DMS 273 (cell line): Measurements from ENCODE around the gene SLC5A4.
"Not testable (repeated sequence)": the region's sequence is repeated elsewhere in the genome, so short reads cannot be mapped to it uniquely, and the experiment has no call there.

Experiments used
- DNase-seq: peaks from one replicate; lab custom pipeline; 2025; ENCODE audit not compliant: unreplicated experiment; lab: John Stamatoyannopoulos, UW

SLC5A4 gene

DNA sequence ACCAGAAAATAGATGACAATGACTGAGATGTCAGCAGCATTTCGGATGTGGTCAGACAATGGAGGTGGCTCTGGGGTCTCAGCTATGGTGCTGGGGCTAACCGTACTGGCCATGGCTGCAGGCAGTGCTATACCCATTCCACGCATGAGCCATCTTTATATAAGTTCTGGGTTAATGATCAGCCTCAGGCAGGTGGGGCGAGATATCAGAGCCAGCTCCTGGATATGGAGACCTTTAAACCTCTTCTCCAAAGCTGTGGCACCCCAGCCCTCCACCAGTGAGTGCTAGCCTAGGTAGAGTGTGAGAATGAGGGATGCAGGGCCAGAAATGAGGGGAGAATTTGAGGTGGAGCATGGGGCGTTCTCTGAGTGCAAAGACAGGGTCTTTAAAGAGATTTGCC is at the start of gene SLC5A4:
SLC5A4 (minus strand) TSS at position 131 of the 400 bp plus-strand sequence; CDS start at position 113, 18 bp downstream.
- DNase-seq, result no peak

DNA sequence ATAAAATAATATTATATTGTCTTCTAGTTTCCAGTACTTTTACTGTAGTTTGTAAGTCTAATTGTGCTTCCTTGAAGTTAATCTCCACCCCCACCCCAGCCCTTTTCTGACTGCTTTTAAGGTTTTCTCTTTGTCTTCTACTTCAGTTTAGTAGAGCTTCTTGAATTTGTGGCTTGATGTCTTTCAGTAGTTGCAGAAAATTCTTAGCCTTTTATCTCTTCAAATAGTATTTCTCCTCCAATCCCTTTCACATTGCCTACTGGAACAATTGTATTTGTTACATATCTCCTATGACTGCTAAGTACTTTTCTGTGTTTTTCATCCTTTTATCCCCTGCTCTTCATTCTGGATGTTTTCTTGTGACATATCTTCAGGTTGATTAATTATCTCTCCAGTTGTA is 38.8 kb upstream of the SLC5A4 start:
- DNase-seq, result not testable (repeated sequence)

DNA sequence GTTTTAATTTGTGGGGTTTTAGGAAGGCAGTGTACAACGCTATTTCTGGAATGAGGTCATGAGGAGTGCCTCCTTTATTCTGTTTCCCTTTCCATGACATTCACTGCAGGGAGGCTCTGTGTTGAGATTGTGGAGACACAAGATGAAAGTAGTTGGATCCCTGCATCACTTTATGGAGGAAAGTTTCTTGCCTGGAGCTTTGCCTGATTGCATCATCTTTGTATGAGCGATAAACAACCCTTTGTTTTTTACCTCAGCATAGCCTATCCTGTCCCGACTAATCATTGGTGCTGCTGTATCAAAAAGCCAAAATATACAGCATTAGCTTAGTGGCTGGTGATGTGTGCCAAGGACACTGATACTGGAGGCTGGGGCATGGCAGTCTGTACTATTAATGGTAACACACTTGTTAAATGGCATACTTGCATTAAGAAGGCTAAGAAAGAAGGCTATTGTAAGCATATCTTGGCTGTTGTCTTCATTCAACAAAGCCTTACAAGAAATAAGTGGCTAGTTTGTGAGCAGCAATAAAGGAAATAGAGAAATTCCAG is 31.2 kb upstream of the SLC5A4 start:
- DNase-seq, result no peak

DNA sequence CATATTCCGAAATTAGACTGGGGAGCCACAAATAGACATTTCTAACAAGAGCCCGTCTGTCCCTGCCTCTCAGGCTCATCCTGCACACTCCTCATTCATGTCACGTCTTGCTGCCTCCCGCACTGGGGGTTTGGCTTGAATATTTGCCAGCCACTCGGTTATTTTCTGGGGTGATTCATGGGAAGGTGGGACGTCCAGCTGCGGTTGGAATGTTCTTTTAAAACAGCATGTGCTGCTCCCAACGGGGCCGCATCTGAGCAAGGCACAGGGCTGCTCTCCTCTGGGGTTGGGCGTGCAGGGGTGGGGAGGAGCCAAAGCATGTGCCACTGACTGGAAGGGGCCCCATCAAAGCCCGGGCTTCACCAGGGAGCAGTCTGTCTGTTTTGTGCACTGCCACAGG is 25.9 kb upstream of the SLC5A4 start:
- DNase-seq, result peak; percentile 46

DNA sequence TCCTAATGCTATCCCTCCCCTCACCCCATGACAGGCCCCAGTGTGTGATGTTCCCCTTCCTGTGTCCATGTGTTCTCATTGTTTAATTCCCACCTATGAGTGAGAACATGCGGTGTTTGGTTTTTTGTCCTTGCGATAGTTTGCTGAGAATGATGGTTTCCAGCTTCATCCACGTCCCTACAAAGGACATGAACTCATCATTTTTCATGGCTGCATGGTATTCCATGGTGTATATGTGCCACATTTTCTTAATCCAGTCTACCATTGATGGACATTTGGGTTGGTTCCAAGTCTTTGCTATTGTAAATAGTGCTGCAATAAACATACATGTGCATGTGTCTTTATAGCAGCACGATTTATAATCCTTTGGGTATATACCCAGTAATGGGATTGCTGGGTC is 20.2 kb upstream of the SLC5A4 start:
- not testable (repeated sequence) for DNase-seq

DNA sequence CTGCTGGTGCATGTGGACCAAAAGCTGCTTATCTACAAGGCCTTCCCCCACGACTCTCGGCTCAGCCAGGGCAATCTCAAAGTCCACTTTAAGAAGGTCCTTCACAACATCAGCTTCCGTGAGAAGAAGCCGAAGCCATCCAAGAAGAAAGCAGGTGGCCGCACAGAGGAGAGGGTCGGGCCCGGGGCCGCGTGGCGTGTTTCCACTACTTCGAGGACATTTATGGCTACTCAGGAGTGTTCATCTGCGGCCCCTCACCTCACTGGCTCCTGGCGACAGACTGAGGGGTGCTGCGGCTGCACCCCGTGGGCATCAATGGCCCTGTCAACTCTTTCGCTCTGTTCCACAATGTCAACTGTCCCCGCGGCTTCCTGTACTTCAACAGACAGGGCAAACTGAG is 16.2 kb upstream of the SLC5A4 start:
- no peak for DNase-seq

DNA sequence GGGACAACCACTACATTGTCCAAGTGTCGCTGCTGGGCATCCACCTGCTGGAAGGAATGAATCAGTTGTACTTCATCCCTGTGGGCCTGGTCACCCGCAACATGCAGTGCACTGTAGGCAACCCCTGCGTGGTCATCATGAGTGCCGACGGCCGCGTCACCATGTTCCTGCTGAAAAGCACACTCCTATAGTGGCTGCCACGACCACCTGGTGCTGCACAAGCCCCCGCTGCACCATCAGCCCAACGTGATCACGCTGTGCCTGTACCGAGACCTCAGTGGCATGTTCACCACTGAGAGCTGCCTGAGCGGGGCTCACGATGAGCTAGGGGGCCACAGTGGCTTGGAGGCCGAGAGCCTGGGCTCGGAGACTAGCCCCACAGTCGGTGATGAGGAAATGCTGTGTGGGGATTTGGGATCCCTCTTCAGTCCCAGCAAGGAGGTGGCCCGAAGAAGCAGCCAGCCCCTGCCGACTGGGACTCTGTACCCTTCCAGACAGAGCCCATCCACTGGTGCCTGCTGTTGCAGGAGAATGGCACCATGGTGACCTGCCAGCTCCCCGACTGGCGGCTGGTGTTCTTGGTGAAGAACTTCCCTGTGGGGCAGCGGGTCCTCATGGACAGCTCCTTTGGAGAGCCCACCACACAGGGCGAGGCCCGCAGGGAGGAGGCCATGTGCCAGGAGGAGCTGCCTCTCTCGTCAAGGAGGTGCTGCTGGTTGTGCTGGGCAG is 15.7 kb upstream of the SLC5A4 start:
- no peak for DNase-seq

DNA sequence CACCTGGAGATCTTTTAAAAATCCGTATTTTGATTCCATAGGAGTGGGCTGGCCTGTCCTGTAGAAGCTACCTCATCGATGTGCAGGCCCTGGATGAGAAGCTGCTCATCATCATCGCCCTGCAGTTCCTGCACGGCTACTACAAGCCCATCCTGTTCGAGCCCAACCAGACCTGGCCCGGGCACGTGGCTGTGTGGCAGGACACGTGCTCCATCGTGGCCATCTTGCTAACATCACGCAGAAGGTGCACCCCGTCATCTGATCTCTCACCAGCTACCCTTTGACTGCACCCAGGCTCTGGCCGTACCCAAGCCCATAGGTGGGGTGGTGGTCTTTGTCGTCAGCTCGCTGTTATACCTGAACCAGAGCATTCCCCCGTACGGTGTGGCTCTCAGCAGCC is 14.2 kb upstream of the SLC5A4 start:
- no peak for DNase-seq

DNA sequence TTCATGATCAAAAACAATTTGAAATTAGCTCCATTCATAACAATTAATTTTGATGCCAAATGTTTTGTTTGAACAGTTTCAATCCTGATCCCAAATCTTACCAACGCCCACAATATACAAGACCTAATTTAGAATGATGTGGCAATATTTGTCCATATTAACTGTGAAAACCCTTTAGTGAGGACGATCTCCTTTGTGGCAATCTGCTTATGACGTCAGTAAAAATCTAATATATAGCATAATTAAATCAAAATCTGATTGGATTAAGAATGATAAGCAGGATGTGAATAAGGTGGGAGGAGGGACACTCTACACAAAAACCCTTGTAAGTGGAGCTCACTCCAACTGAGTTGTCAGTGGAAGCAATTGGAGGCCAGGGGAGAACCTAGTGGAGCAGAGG is 11.9 kb upstream of the SLC5A4 start:
- no peak for DNase-seq

DNA sequence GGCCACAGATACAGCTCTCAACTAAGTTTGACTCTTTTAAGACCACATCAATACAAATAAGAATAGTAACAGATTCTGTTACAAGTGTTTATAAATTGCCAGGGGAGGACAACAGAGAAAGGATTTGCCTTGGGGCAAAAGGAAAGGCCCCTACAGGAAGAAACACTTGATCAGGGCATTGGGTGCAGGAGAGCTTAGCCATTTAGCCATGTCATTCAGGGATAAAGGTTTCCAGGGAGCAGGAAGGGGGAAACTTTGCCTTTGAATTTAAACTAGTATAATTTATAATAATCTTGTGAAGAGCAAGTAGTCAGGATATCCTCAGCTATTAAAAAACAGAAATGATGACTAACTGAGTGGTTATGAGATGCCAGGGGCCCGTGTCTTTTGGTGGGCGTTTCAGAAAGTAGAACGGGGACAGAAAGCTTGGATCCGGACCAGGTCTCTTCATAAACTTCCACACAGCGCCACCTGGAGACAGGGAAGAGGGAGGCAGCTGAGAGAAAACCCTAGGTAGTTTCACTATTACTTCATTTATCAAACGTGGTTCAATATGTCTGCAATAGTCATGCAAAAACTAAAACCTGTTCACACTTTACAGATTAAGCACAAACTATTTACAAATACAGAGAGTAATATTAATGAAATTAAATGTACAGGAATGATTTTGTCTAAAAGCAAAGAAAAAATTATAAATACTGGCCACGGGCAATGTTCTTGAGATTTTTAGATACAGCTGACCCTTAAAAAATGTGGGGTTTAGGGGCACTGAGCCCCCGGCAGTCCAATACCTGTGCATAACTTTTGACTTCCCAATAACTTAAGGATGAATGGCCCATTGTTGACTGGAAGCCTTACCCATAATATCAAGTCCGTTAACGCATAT is 11.0 kb upstream of the SLC5A4 start:
- DNase-seq, result peak; percentile 83

DNA sequence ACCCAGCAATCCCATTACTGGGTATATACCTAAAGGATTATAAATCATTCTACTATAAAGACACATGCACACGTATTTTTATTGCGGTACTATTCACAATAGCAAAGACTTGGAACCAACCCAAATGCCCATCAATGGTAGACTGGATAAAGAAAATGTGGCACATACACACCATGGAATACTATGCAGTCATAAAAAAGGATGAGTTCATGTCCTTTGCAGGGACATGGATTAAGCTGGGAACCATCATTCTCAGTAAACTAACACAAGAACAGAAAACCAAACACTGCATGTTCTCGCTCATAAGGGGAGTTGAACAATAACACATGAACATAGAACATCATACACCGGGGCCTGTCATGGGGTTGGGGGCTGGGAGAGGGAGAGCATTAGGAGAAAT is 8.5 kb upstream of the SLC5A4 start:
- not testable (repeated sequence) for DNase-seq

DNA sequence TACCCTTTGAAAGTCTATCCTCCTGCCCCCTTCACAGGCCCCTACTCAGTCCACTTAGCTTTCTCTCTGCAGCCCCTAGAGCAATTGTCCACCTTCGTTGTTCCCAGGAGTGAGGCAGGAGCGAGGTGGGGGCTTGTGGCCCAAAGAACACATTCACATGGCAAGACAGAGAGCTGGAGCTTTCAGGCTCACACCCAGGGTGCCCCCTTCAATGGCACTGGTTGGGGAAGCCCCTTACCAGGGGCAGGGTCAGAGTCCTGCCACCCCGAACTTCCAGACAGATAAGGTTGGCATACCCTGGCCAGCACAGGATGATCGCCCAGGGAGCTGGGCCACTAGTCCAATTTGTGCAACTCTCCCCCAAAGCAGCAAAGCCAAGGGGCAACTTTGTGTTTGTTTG is 6.2 kb upstream of the SLC5A4 start:
- DNase-seq, result no peak

DNA sequence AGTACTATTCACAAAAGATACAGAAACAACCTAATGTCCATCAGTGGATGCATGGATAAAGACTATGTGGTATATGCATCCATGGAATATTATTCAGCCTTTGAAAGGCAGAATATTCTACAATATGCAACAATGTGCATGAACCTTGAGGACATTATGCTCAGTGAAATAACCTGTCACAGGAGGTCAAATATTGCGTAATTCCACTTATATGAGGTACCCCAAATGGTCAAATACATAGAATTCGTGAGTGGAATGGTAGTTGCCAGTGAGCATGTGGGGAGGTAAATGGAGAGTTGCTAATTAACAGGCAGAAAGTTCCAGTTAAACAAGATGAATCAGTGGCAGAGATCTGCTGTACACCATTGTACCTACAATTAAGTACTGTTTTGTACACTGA is 3.6 kb upstream of the SLC5A4 start:
- no peak for DNase-seq

DNA sequence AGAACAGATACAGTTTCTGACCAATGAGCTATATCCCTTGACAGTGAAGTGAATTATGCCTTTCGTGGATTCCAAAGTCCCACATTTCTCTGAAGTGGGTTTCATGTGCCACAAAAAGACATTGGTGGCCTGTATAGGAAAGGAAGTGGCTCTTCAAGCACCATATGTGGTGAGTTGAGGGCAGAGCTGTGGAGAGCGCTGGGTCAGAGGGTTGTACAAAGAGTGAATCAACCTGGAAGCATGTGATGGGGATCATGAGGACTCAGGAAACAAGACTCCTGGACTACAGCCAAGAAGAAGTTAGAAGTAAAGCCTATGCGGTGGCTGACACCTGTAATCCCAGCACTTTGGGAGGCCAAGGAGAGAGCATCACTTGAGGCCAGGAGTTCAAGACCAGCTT is 579 bp upstream of the SLC5A4 start:
- no peak for DNase-seq

DNA sequence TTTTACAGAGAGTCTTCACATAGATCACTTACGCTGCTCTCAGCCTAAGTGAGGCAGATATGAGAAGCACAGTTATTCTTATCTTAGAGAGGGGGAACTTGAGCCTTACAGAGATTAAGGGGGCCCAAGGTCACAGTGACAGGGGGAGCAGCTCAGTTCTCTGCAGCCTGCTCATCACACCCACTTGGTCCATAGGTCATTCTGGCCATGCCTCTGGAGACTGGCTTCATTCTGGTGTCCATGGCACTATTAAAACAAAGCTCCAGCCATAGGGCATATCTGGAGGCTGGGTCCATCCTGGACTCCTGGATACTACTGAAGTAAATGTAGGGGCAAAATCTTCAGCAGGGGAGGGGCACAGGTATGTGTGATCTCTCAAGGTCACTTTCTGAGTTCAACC is 5.9 kb downstream of the SLC5A4 start:
- no peak for DNase-seq

DNA sequence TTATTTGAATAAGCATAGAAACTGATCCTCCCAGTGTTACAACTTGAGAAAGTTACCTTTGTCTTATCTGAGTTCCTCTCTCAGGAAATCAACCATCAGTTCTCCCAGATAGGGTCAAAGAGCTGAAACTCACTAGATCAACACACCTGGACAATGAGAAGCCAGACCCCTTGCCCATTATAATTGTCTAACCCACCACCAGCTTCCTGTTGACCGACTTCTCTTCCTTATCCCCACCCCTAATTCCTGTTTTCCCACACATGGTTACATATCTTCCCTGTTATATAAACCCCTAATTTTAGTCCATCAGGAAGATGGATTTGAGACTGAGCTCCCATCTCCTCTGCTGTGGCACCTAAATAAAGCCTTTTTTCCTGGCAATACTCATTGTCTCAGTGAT is 6.9 kb downstream of the SLC5A4 start:
- DNase-seq, result no peak

DNA sequence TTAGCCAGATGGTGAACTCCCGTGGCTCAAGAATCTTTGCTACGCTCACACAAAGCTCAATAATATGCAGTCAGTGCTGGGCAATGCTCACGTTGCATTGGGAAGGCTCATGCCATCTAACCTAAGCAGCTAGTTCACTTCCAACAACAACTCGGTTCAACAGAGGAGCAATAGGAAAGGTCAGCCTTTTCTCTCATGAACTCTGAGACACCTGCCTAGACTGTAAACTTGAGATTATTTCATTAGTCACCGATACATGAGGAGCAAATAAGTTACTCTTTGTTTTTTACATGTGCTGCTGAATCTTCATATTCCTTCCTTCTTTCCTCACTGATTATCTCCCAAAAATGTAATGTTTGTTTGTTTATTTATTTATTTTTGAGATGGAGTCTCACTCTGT is 9.0 kb downstream of the SLC5A4 start:
- DNase-seq, result no peak

DNA sequence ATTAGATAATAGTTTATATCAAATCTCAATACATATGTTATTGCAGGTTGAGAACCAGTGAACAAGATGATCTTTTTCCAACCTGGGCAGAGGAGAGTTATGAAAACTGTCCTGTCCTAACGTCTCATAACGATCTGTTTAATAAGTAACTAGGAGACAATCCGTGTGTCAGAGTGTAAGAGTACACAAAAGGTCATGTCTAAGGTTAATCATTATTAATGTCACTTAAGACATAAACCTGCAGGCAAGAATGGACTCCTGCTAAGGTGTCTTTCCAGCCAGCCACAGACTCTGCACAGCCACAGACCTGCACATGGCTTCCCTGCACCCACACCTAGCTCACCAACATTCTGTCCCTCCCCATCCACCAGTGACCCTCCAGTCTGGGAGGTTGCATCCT is 10.1 kb downstream of the SLC5A4 start:
- DNase-seq, result no peak

DNA sequence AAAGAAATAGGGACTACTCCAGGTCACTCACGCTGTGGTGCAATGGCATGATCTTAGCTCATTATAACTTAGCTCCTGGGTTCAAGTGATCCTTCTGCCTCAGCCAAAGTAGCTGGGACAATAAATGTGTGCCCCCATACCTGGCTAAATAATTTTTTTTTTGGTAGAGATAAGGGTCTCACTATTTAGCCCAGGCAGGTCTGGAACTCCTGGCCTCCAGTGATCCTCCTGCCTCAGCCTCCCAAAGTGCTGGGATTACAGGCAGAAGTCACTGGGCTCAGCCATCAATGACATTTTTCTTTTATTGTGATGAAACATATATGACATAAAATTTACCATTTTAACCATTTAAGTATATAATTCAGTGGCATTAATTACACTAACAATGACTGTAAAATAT is 10.6 kb downstream of the SLC5A4 start:
- DNase-seq, result no peak

DNA sequence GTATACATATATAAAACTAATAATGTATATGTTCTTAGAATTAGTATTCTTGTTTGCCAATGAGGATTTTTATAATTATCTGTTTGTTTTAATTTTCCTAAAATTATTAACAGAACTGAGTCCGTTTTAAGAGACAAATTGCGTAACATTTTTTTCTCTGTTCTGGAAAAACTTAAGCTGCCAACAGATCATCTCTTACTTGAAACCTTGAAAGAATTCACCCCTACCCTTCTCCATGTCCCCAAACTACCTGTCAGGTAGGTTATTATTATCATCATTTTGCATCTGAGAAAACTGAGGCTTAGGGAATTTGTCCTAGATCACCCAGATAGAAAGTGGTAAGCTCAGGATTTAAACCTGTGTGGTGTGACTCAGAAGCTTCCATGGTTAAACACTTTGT is 14.7 kb downstream of the SLC5A4 start:
- no peak for DNase-seq

DNA sequence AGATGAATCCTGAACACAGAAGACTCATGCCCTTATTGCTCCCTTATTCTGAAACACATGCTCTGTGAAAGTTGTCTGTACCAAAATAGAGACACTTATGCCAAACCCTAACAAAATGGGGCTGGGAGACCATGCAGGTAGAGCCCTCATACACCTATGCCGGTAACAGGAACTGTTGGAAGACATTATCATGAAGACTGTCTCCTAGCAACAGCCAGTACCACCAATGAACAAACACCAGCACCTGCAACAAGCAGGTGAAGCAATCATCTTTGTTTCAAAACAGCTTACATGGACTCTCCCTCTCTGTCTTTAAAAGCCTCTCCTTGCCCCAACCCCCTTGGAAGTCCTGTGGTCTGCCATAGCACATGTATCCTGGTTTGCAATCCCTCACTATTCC is 17.2 kb downstream of the SLC5A4 start:
- DNase-seq, result no peak

DNA sequence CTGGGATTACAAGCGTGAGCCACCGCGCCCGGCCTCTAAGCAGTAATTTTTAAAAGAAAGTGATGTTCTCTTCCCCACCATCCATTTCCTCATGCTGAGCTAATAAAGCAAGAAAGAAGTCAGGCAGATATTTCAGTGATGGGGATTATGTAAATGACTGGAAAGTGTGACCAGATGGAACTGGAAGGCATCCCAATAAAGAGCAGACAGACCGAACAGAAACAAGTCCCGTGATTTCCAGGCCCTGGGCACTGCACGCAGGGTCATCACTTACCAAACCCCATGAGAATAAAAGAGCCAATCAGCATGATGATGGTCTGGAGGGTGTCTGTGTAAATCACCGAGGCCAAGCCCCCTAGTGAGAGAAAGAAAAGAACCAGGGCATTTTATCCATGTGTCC is 18.2 kb downstream of the SLC5A4 start:
- peak; percentile 10 for DNase-seq
